Erythroblast (primary cell): Measurements from ENCODE around the gene SQOR.

Experiments used
- DNase-seq, 2 experiments: peaks; one replicate each; lab custom pipeline; 2025; lab: John Stamatoyannopoulos, UW
- GATA1 ChIP-seq: IDR thresholded peaks from 2 replicates; pipeline ENCODE4 v1.6.1; 2011; ENCODE audit warnings: low read depth, mild to moderate bottlenecking, control low read depth, low read length, moderate library complexity
- POLR2A ChIP-seq: IDR thresholded peaks from 2 replicates; pipeline ENCODE4 v1.6.1; 2011; ENCODE audit warnings: mild to moderate bottlenecking, low read length

The SQOR gene

GRCh38 chr15:45660231-45660979, 25.6 kb downstream of the SQOR start:
- no peak for DNase-seq
- TF ChIP-seq POLR2A (no peak), GATA1 (no peak)

GRCh38 chr15:45662375-45662774, 27.5 kb downstream of the SQOR start:
- no peak for DNase-seq
- TF ChIP-seq POLR2A (no peak), GATA1 (no peak)

GRCh38 chr15:45664451-45664850, 29.6 kb downstream of the SQOR start:
- no peak for DNase-seq
- TF ChIP-seq GATA1 (no peak), POLR2A (no peak)

GRCh38 chr15:45665261-45665660, 30.4 kb downstream of the SQOR start:
- TF ChIP-seq GATA1 (no peak), POLR2A (no peak)
- DNase-seq = no peak

- TF ChIP-seq GATA1 = no peak
- no peak for TF ChIP-seq POLR2A
- no peak for DNase-seq
Observed at GRCh38 chr15:45666119-45666875, 31.5 kb downstream of the SQOR start.

- TF ChIP-seq POLR2A (no peak), GATA1 (no peak)
- DNase-seq = no peak
Observed at GRCh38 chr15:45667002-45667401, 32.2 kb downstream of the SQOR start.

- no peak for DNase-seq
- TF ChIP-seq GATA1 (no peak), POLR2A (no peak)
Observed at GRCh38 chr15:45668386-45668785, 33.6 kb downstream of the SQOR start.

- TF ChIP-seq GATA1 = no peak
- no peak for TF ChIP-seq POLR2A
- no peak for DNase-seq
Observed at GRCh38 chr15:45669422-45669821, 34.6 kb downstream of the SQOR start.

GRCh38 chr15:45670091-45670490, 35.3 kb downstream of the SQOR start:
- no peak for TF ChIP-seq POLR2A
- no peak for DNase-seq

- TF ChIP-seq POLR2A (no peak), GATA1 (no peak)
- no peak for DNase-seq
Observed at GRCh38 chr15:45670511-45670910, 35.7 kb downstream of the SQOR start.

- TF ChIP-seq GATA1 = no peak
- TF ChIP-seq POLR2A = no peak
- no peak for DNase-seq
Observed at GRCh38 chr15:45674677-45675076, 39.8 kb downstream of the SQOR start.

- TF ChIP-seq GATA1 (no peak), POLR2A (no peak)
Observed at GRCh38 chr15:45677797-45678196, 43.0 kb downstream of the SQOR start.

GRCh38 chr15:45678459-45679178, 43.8 kb downstream of the SQOR start:
- TF ChIP-seq GATA1 = no peak
- TF ChIP-seq POLR2A = no peak
- DNase-seq = no peak

More at GRCh38 chr15:45677797-45678196, 43.0 kb downstream of the SQOR start:
- DNase-seq = no peak

GRCh38 chr15:45684533-45684932, 49.7 kb downstream of the SQOR start:
- TF ChIP-seq POLR2A (no peak), GATA1 (no peak)
- DNase-seq = no peak
